ENCODE measurements around the gene CLDND2. TPM values are rescaled to one million over a fixed set of nuclear protein-coding genes. Genes with fewer than 3 reads are reported as not detected.

The CLDND2 gene
- total RNA-seq, 1 experiment from 2014 or later, result 1.8 TPM

DNA sequence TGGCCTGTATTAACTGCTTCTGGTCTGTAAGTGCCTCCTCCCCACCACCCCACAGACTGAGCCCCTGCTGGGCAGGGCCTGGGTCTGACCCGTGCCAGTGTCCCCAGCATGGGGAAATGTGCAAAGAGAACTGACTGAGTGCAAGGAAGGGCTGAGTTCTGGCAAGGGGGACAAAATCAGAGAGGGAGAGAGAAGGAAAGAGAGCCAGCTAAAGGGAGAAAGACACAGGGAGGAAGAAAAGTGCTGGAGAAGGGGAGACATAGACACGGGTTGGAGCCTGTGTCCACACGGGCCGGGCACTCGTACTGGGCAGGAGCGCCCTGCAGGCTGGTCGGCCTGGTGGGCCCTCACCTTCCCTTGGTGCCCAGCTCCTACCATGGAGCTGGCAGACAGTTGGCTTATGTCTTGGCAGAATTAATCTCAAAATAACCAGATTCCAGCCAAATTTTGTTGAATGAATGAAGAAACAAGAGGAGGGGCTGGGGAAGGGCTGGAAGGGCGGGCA lies 2.4 kb upstream of the CLDND2 start:
- Histone ChIP-seq H3K4me3 (replicated peaks in 1 of 2; ENCODE audit: low read depth in 1 of 2, low read length in 2 of 2) (no peak overlapping the region), H3K4me1 (ENCODE audit: control insufficient read depth in 1 of 2, insufficient read depth in 2 of 2, low read length in 2 of 2) (peaks cover 5 to 17% of the 10 kb centered on the region in 2 experiments; a peak in 3 of 4 replicates), H4K20me1 (ENCODE audit: insufficient read depth) (no peaks in the 10 kb centered on the region), H2AFZ (ENCODE audit: low read depth, low read length, poor library complexity, severe bottlenecking) (no peak overlapping the region), H3K9me2 (ENCODE audit: insufficient read depth) (no peaks in the 10 kb centered on the region), H3K36me3 (ENCODE audit: control insufficient read depth in 1 of 2, insufficient read depth in 2 of 2, low read length in 2 of 2) (no peaks in the 10 kb centered on the region), H3K4me2 (ENCODE audit: low read length) (no peak overlapping the region), H3K27ac (ENCODE audit: low read depth, low read length) (no peak overlapping the region), H3K9me3 (ENCODE audit: control insufficient read depth in 1 of 2, insufficient read depth in 1 of 2, low read depth in 1 of 2, low read length in 2 of 2) (no peaks in the 10 kb centered on the region), H3K27me3 (ENCODE audit: insufficient read depth, low read length) (no peaks in the 10 kb centered on the region), H3K79me2 (ENCODE audit: insufficient read depth, low read length) (peaks cover 4% of the 10 kb centered on the region; the same call in 1 of the 2 replicates), H3K9ac (ENCODE audit: low read length) (no peak overlapping the region)
- DNase-seq (ENCODE audit: low read depth, low spot score) (no peak), ATAC-seq (no peak)
- ChIA-PET POLR2A (interaction anchor here (1.3 kb wide), 1 partner anchor 23 kb away, joined by 4 read pairs; no protein-coding TSS in a partner anchor), CTCF (no interaction called here), RAD21 (ENCODE audit: low non-redundant PET in 1 of 2, low total read pairs in 2 of 2, uncharacterized antibody in 2 of 2, unreplicated experiment in 2 of 2) (no interaction called here)
- TF ChIP-seq SIN3A (IDR thresholded peaks at IDR 0.05; ENCODE audit: low read depth) (no peak), ZNF274 (IDR thresholded peaks at IDR 0.05; ENCODE audit: low read depth, low read length) (no peak), EGR1 (IDR thresholded peaks at IDR 0.05; ENCODE audit: low read depth) (no peak), CBX3 (IDR thresholded peaks at IDR 0.05; ENCODE audit: low read depth) (no peak), JUND (IDR thresholded peaks at IDR 0.05) (no peak), SP1 (IDR thresholded peaks at IDR 0.05; ENCODE audit: low read depth) (no peak), TCF7L2 (IDR thresholded peaks at IDR 0.05; ENCODE audit: borderline replicate concordance, extremely low read depth, insufficient read depth, insufficient read length) (no peak), FOSL1 (IDR thresholded peaks at IDR 0.05; ENCODE audit: low read depth) (no peak), ELF1 (IDR thresholded peaks at IDR 0.05; ENCODE audit: borderline replicate concordance, low read depth) (no peak), EZH2 (IDR thresholded peaks at IDR 0.05) (no peak), POLR2A (IDR thresholded peaks at IDR 0.05; ENCODE audit: borderline replicate concordance, extremely low read depth, insufficient read depth, insufficient read length) (no peak)
- TF ChIP-seq, protein P1, sequence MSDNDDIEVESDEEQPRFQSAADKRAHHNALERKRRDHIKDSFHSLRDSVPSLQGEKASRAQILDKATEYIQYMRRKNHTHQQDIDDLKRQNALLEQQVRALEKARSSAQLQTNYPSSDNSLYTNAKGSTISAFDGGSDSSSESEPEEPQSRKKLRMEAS (IDR thresholded peaks at IDR 0.05), result no peak
- TF ChIP-seq, protein P2, sequence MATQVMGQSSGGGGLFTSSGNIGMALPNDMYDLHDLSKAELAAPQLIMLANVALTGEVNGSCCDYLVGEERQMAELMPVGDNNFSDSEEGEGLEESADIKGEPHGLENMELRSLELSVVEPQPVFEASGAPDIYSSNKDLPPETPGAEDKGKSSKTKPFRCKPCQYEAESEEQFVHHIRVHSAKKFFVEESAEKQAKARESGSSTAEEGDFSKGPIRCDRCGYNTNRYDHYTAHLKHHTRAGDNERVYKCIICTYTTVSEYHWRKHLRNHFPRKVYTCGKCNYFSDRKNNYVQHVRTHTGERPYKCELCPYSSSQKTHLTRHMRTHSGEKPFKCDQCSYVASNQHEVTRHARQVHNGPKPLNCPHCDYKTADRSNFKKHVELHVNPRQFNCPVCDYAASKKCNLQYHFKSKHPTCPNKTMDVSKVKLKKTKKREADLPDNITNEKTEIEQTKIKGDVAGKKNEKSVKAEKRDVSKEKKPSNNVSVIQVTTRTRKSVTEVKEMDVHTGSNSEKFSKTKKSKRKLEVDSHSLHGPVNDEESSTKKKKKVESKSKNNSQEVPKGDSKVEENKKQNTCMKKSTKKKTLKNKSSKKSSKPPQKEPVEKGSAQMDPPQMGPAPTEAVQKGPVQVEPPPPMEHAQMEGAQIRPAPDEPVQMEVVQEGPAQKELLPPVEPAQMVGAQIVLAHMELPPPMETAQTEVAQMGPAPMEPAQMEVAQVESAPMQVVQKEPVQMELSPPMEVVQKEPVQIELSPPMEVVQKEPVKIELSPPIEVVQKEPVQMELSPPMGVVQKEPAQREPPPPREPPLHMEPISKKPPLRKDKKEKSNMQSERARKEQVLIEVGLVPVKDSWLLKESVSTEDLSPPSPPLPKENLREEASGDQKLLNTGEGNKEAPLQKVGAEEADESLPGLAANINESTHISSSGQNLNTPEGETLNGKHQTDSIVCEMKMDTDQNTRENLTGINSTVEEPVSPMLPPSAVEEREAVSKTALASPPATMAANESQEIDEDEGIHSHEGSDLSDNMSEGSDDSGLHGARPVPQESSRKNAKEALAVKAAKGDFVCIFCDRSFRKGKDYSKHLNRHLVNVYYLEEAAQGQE (IDR thresholded peaks at IDR 0.05; ENCODE audit: low read depth), result no peak
- TF ChIP-seq, protein P3, sequence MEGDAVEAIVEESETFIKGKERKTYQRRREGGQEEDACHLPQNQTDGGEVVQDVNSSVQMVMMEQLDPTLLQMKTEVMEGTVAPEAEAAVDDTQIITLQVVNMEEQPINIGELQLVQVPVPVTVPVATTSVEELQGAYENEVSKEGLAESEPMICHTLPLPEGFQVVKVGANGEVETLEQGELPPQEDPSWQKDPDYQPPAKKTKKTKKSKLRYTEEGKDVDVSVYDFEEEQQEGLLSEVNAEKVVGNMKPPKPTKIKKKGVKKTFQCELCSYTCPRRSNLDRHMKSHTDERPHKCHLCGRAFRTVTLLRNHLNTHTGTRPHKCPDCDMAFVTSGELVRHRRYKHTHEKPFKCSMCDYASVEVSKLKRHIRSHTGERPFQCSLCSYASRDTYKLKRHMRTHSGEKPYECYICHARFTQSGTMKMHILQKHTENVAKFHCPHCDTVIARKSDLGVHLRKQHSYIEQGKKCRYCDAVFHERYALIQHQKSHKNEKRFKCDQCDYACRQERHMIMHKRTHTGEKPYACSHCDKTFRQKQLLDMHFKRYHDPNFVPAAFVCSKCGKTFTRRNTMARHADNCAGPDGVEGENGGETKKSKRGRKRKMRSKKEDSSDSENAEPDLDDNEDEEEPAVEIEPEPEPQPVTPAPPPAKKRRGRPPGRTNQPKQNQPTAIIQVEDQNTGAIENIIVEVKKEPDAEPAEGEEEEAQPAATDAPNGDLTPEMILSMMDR (IDR thresholded peaks at IDR 0.05 in 2 of 3, conservative IDR thresholded peaks at IDR 0.05 in 1 of 3; ENCODE audit: borderline replicate concordance in 1 of 3, insufficient read depth in 1 of 3, low read depth in 2 of 3, low read length in 2 of 3), result no peak
- BruUV-seq (replicated peaks), result no TSS peak
- intact Hi-C loops (cut with micrococcal nuclease), result no loop called here
